ENCODE measurements around the gene OR5AU1. TPM values are rescaled to one million over a fixed set of nuclear protein-coding genes. Genes with fewer than 3 reads are reported as not detected.

Gene OR5AU1
- total and polyA plus RNA-seq, 2 of the 13 experiments (the other 11 are each of a cell fraction or from before 2014, with no cell fraction given), result not detected

DNA sequence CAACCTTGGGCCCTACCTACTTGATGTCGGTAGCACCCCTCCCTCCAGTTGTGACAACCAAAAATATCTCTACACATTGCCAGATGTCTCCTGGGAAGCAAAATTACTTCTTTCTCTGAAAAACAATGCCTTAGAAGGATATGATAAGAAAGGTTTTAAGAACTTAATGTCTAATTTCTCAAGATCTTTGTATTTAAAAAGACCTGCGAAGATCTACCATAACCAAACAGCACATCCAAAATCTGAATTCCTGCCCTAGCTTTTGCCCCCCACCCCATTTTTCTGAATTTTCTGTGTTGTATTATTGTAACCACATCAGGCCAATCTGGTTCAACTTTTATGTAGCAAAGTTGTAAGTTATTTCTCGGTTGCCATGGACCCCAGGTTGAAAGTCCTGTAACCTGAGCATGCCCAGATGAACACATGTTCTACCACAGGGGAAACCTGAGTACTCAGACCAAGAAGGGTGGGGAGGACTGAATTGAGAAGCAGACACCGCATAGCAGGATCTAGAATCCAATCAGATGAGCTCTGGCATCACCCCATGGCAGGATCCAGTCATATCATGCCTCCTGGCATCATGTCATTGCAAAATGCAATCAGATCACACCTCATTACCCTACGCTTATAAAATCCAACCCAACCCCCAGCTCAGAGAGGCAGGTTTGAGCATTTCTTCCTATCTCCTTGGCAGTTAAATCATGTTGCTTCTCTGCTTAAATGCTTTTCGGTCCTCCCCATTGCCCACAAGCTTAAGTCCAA is 46.3 kb downstream of the OR5AU1 start (continued):
- TF ChIP-seq TOPORS (CRISPR knock-in tag; IDR thresholded peaks at IDR 0.05), result 0 out of 2 replicates have a peak, but pooled peaks have one; percentile 31
- peak; percentile 95 for TF ChIP-seq SIX4 (CRISPR knock-in tag; IDR thresholded peaks at IDR 0.05)
- TF ChIP-seq ARNTL (CRISPR knock-in tag; IDR thresholded peaks at IDR 0.05), result 0 out of 2 replicates have a peak, but pooled peaks have one; percentile 24
- 0 out of 2 replicates have a peak, but pooled peaks have one; percentile 33 for TF ChIP-seq DRAP1 (CRISPR knock-in tag; IDR thresholded peaks at IDR 0.05)
- TF ChIP-seq MYC (CRISPR knock-in tag; IDR thresholded peaks at IDR 0.05; ENCODE audit: borderline replicate concordance), result no peak
- 0 out of 2 replicates have a peak, but pooled peaks have one; percentile 44 for TF ChIP-seq ZNF724P (CRISPR knock-in tag; IDR thresholded peaks at IDR 0.05; ENCODE audit: borderline replicate concordance)
- TF ChIP-seq EP300 (IDR thresholded peaks at IDR 0.05; ENCODE audit: low read depth in 2 of 2, low read length in 2 of 2), result peak; percentile 20 to 52; a peak in 1 of 4 replicates
- no peak for TF ChIP-seq EP300 (CRISPR knock-in tag; IDR thresholded peaks at IDR 0.05; ENCODE audit: borderline replicate concordance)
- no peak for TF ChIP-seq RBAK (CRISPR knock-in tag; IDR thresholded peaks at IDR 0.05)
- TF ChIP-seq ZNF709 (CRISPR knock-in tag; IDR thresholded peaks at IDR 0.05), result no peak

DNA sequence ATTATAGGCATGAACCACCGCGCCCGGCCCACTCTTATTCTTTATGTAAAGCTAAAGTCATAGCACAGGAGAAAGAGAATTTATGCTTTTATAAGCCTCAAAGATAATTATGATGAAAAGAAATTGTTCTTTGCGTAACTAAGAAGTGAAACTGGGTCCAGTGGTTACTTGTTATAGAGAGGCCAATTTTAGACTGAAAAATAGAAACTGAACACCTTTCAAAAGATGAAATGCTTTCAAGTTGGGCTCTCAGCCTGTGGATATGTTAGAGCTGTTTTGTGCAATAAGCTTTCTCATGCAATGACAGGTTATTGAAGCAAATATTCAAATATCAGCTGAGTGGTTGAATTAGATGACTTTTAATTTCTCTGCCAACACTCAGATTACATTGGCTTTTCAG is 47.1 kb downstream of the OR5AU1 start:
- Histone ChIP-seq H3K9me3 (ENCODE audit: low read length) (no peaks in the 10 kb centered on the region), H3K4me2 (ENCODE audit: low read depth, low read length) (no peak overlapping the region), H3K27ac (ENCODE audit: extremely low read length, insufficient read depth, low read length) (no peak overlapping the region), H3K4me3 (replicated peaks in 1 of 3; ENCODE audit: insufficient read depth in 1 of 3, low read depth in 2 of 3, low read length in 3 of 3) (no peak overlapping the region), H3K36me3 (replicated peaks in 1 of 2; ENCODE audit: control insufficient read depth in 1 of 2, insufficient read depth in 2 of 2, low read length in 2 of 2) (no peaks in the 10 kb centered on the region), H2AFZ (ENCODE audit: low read length) (no peak overlapping the region), H3K9ac (ENCODE audit: insufficient read depth, low read depth, low read length) (no peak overlapping the region), H3K4me1 (ENCODE audit: insufficient read depth, low read length) (peaks cover 59% of the 10 kb centered on the region), H3K79me2 (ENCODE audit: insufficient read depth, low read length) (no peaks in the 10 kb centered on the region), H3K27me3 (ENCODE audit: control insufficient read depth in 1 of 2, insufficient read depth in 2 of 2, low read length in 2 of 2) (no peaks in the 10 kb centered on the region), H4K20me1 (ENCODE audit: insufficient read depth, low read length) (no peaks in the 10 kb centered on the region)
- BruUV-seq (replicated peaks), result no TSS peak
- DNase-seq (ENCODE audit: low spot score) (no peak), FAIRE-seq (no peak), ATAC-seq (no peak)
- CTCF ChIA-PET (ENCODE audit: low intra/inter-chr PET ratio, low total read pairs), result interaction anchor here (8.0 kb wide), 1 partner anchor 16 kb away, joined by 320 read pairs; the partner anchor contains the start of gene ZNF219
- POLR2A ChIA-PET, result interaction anchor here (0.9 kb wide), 1 partner anchor 53 kb away, joined by 3 read pairs; no protein-coding TSS in a partner anchor
- intact Hi-C loops (cut with micrococcal nuclease; ENCODE audit: unreplicated experiment), result no loop called here
- 95% methylated on average over 4 of the region's 4 CpGs for WGBS (ENCODE audit: low lambda C conversion rate)
- in situ Hi-C loops (cut with HindIII; ENCODE audit: extremely low pct_ligation_motif_present, low pct_unique_long_range_greater_than_20kb), result no loop called here
- TF ChIP-seq ZNF570 (CRISPR knock-in tag; IDR thresholded peaks at IDR 0.05; ENCODE audit: borderline replicate concordance) (no peak), PHF20 (CRISPR knock-in tag; IDR thresholded peaks at IDR 0.05) (no peak), RFX1 (IDR thresholded peaks at IDR 0.05) (no peak), ZNF17 (CRISPR knock-in tag; IDR thresholded peaks at IDR 0.05) (no peak), TOE1 (CRISPR knock-in tag; IDR thresholded peaks at IDR 0.05) (no peak)
- TF ChIP-seq, protein P1, sequence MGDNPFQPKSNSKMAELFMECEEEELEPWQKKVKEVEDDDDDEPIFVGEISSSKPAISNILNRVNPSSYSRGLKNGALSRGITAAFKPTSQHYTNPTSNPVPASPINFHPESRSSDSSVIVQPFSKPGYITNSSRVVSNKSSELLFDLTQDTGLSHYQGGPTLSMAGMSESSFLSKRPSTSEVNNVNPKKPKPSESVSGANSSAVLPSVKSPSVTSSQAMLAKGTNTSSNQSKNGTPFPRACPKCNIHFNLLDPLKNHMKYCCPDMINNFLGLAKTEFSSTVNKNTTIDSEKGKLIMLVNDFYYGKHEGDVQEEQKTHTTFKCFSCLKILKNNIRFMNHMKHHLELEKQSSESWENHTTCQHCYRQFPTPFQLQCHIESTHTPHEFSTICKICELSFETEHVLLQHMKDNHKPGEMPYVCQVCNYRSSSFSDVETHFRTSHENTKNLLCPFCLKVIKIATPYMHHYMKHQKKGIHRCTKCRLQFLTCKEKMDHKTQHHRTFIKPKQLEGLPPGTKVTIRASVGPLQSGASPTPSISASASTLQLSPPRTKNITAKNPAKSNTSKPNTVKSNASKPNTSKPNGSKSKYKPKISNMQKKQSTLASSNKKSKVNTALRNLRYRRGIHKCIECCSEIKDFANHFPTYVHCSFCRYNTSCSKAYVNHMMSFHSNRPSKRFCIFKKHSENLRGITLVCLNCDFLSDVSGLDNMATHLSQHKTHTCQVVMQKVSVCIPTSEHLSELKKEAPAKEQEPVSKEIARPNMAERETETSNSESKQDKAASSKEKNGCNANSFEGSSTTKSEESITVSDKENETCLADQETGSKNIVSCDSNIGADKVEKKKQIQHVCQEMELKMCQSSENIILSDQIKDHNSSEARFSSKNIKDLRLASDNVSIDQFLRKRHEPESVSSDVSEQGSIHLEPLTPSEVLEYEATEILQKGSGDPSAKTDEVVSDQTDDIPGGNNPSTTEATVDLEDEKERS (CRISPR knock-in tag; IDR thresholded peaks at IDR 0.05), result no peak
- TF ChIP-seq, protein P2, sequence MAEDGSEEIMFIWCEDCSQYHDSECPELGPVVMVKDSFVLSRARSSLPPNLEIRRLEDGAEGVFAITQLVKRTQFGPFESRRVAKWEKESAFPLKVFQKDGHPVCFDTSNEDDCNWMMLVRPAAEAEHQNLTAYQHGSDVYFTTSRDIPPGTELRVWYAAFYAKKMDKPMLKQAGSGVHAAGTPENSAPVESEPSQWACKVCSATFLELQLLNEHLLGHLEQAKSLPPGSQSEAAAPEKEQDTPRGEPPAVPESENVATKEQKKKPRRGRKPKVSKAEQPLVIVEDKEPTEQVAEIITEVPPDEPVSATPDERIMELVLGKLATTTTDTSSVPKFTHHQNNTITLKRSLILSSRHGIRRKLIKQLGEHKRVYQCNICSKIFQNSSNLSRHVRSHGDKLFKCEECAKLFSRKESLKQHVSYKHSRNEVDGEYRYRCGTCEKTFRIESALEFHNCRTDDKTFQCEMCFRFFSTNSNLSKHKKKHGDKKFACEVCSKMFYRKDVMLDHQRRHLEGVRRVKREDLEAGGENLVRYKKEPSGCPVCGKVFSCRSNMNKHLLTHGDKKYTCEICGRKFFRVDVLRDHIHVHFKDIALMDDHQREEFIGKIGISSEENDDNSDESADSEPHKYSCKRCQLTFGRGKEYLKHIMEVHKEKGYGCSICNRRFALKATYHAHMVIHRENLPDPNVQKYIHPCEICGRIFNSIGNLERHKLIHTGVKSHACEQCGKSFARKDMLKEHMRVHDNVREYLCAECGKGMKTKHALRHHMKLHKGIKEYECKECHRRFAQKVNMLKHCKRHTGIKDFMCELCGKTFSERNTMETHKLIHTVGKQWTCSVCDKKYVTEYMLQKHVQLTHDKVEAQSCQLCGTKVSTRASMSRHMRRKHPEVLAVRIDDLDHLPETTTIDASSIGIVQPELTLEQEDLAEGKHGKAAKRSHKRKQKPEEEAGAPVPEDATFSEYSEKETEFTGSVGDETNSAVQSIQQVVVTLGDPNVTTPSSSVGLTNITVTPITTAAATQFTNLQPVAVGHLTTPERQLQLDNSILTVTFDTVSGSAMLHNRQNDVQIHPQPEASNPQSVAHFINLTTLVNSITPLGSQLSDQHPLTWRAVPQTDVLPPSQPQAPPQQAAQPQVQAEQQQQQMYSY (CRISPR knock-in tag; IDR thresholded peaks at IDR 0.05), result no peak
